Right lobe of liver (tissue), 6 donors: ENCODE measurements around the gene THAP7. TPM values are rescaled to one million over a fixed set of nuclear protein-coding genes. Genes with fewer than 3 reads are reported as not detected.

Experiments
- ATAC-seq, 4 donors: fragments of 200-7000 bp; cut with Tn5 transposase; one replicate each; pipeline ENCODE4 v1.9.1; 2020; ENCODE audit warnings: mild to moderate bottlenecking in 4 of 4, moderate library complexity in 4 of 4
- DNase-seq, 3 donors: peaks; one replicate each; pipeline ENCODE4 v3.0.0-alpha.2; 2020
- H3K27ac ChIP-seq, 3 donors: fragments of 200-600 bp; one replicate each; pipeline ENCODE4 v1.8.0; 2022
- H3K27me3 ChIP-seq, 2 donors: fragments of 200-600 bp; one replicate each; pipeline ENCODE4 v1.8.0; 2022
- H3K36me3 ChIP-seq, 4 donors: fragments of 200-600 bp; sonication (generic) in 1 of 4; one replicate each; pipeline versions ENCODE4 v1.5.1 to v1.8.0; 2017 to 2022; ENCODE audit warnings: control low read depth in 1 of 4
- H3K4me1 ChIP-seq, 4 donors: fragments of 200-600 bp; sonication (generic) in 1 of 4; one replicate each; pipeline versions ENCODE4 v1.5.1 to v1.8.0; 2017 to 2022; ENCODE audit warnings: control low read depth in 1 of 4
- H3K4me3 ChIP-seq, 3 donors: fragments of 200-600 bp; one replicate each; pipeline ENCODE4 v1.8.0; 2022
- H3K9me3 ChIP-seq, 4 donors: fragments of 200-600 bp; sonication (generic) in 1 of 4; one replicate each; pipeline versions ENCODE4 v1.5.1 to v1.8.0; 2017 to 2022; ENCODE audit warnings: control low read depth in 1 of 4
- CTCF ChIP-seq, 4 donors: fragments of 200-600 bp in 3 of 4; fragments of 450-650 bp in 1 of 4; IDR thresholded peaks; one replicate each; pipeline versions ENCODE4 v1.5.1 to v1.8.0; 2016 to 2022; ENCODE audit warnings: antibody characterized with exemption in 4 of 4, mild to moderate bottlenecking in 2 of 4
- POLR2A ChIP-seq: fragments of 450-650 bp; IDR thresholded peaks from one replicate; pipeline ENCODE4 v1.6.1; 2017; ENCODE audit warnings: antibody characterized with exemption, mild to moderate bottlenecking
- WGBS: methylation state at CpG from one replicate; pipeline ENCODE4 v1.1.6; 2018; ENCODE audit warnings: low coverage, low lambda C conversion rate; ENCODE audit not compliant: insufficient coverage; ENCODE audit errors: missing lambda C conversion rate; 5-methylcytosine and 5-hydroxymethylcytosine counted together
- intact Hi-C, 2 donors: fragments of 100-400 bp; cut with DNase I; formaldehyde crosslinking; loops; one replicate each; pipeline versions ENCODE4 v1.11.2 to v1.14.1; 2022
- total RNA-seq, 6 experiments: library from RNA; depleted of rRNA in 2 of 6; stranded (reverse); fragments of >200 nt in 2 of 6; fragmentation: NEBNext Ultra II Directional in 3 of 6; extraction: Animal tissue kit (Norgen Biotek cat#: 25700) in 3 of 6; gene quantifications; one replicate each; pipeline versions ENCODE4 v1.1.0 to v1.2.4, GENCODE V29; 2016 to 2023
- donor health status: DM: no; HTN: yes; CAD: no.
- donor health status: DM: no; HTN: no; CAD: no.
- donor health status: DM: no; HTN: no; CAD: no.
- donor health status: DM: no; HTN: yes; CAD: no.
- donor health status: DM: no; HTN: yes; CAD: no.

Gene THAP7
- total RNA-seq, 6 experiments from 2014 or later, result 9.3 to 32.5 (median 15.6) TPM

- TF ChIP-seq POLR2A (no peak), CTCF (IDR thresholded peaks at IDR 0.05) (no peak)
- H3K4me3 ChIP-seq, result no peak overlapping the region
- H3K27me3 ChIP-seq, result no peaks in the 10 kb centered on the region
- WGBS, result 87% methylated on average over 3 of the region's 3 CpGs
- intact Hi-C loops, result no loop called here
- H3K27ac ChIP-seq, result no peak overlapping the region
- ATAC-seq (no peak), DNase-seq (no peak)
- no peaks in the 10 kb centered on the region for H3K36me3 ChIP-seq
- no peaks in the 10 kb centered on the region for H3K4me1 ChIP-seq
- H3K9me3 ChIP-seq, result no peaks in the 10 kb centered on the region
Measured at GRCh38 chr22:21033895-21034294, 32.0 kb upstream of the THAP7 start.

- intact Hi-C loops, result no loop called here
- no peak for TF ChIP-seq POLR2A
- TF ChIP-seq CTCF (IDR thresholded peaks at IDR 0.05), result no peak
- Histone ChIP-seq H3K9me3 (no peaks in the 10 kb centered on the region), H3K4me3 (no peak overlapping the region), H3K36me3 (no peaks in the 10 kb centered on the region), H3K27me3 (no peaks in the 10 kb centered on the region), H3K4me1 (no peaks in the 10 kb centered on the region), H3K27ac (no peak overlapping the region)
- no peak for ATAC-seq
- 79% methylated on average over 8 of the region's 12 CpGs for WGBS
- no peak for DNase-seq
Measured at GRCh38 chr22:21032868-21033688, 31.2 kb upstream of the THAP7 start.

- H3K36me3 ChIP-seq, result no peaks in the 10 kb centered on the region
- H3K4me3 ChIP-seq, result peak within 1 kb of the TSS in 1 of 3 donors; percentile 26
- H3K9me3 ChIP-seq, result no peaks in the 10 kb centered on the region
- ATAC-seq (peak in 2 of 4 donors; percentile 14 to 20), DNase-seq (no peak)
- H3K4me1 ChIP-seq, result no peaks in the 10 kb centered on the region
- H3K27me3 ChIP-seq, result no peaks in the 10 kb centered on the region
- TF ChIP-seq POLR2A, result no peak
- no CpG with 5 or more reads among the region's 59 CpGs for WGBS
- no peak within 1 kb of the TSS for H3K27ac ChIP-seq
- intact Hi-C loops, result no loop called here
Measured at GRCh38 chr22:21032037-21032867, 30.3 kb upstream of the THAP7 start, which contains the start of gene SLC7A4. Gene SLC7A4 (minus strand): TSS chr22:21032561. CDS start chr22:21031812, 749 bp downstream.

GRCh38 chr22:21031545-21032036 lies 29.7 kb upstream of the THAP7 start:
- no peaks in the 10 kb centered on the region for H3K4me1 ChIP-seq
- H3K4me3 ChIP-seq, result no peak overlapping the region
- H3K36me3 ChIP-seq, result no peaks in the 10 kb centered on the region
- no CpG with 5 or more reads among the region's 18 CpGs for WGBS
- DNase-seq, result no peak
- no peak for TF ChIP-seq POLR2A
- TF ChIP-seq CTCF (IDR thresholded peaks at IDR 0.05), result no peak
- intact Hi-C loops, result no loop called here
- H3K9me3 ChIP-seq, result no peaks in the 10 kb centered on the region
- H3K27ac ChIP-seq, result no peak overlapping the region
- no peak for ATAC-seq
- H3K27me3 ChIP-seq, result no peaks in the 10 kb centered on the region
